ENCODE data around the gene TEP1. TPM values are rescaled to one million over a fixed set of nuclear protein-coding genes. Genes with fewer than 3 reads are reported as not detected.

Gene TEP1
- total RNA-seq, 1 experiment from 2014 or later, result 18.8 TPM

GRCh38 chr14:20381341-20381740, 32.0 kb downstream of the TEP1 start:
- ChIA-PET CTCF (no interaction called here), POLR2A (interaction anchor here (0.5 kb wide), 1 partner anchor 66 kb away, joined by 4 read pairs; no protein-coding TSS in a partner anchor)
- no peaks in the 10 kb centered on the region for H3K9me3 ChIP-seq
- no TSS peak for BruUV-seq (replicated peaks)
- Mint-ChIP-seq H3K4me1 (ENCODE audit: low read depth, unreplicated experiment) (peaks cover 4% of the 10 kb centered on the region), H3K27me3 (ENCODE audit: insufficient read depth, unreplicated experiment) (no peaks in the 10 kb centered on the region), H3K4me3 (ENCODE audit: unreplicated experiment) (no peak overlapping the region), H3K36me3 (ENCODE audit: insufficient read depth, unreplicated experiment) (peaks cover 67% of the 10 kb centered on the region), H3K27ac (ENCODE audit: unreplicated experiment) (no peak overlapping the region), H3K9me3 (ENCODE audit: unreplicated experiment) (no peaks in the 10 kb centered on the region)
- intact Hi-C loops (cut with micrococcal nuclease; ENCODE audit: unreplicated experiment), result no loop called here
- no peak overlapping the region for H3K4me3 ChIP-seq (ENCODE audit: low read depth, low read length)
- TF ChIP-seq CTCF (IDR thresholded peaks at IDR 0.05; ENCODE audit: insufficient read depth in 1 of 2, low read depth in 1 of 2, low read length in 1 of 2, severe bottlenecking in 1 of 2, unreplicated experiment in 1 of 2), result no peak
- peaks cover 5% of the 10 kb centered on the region for H3K4me1 ChIP-seq
- DNase-seq, result no peak
- H3K36me3 ChIP-seq (ENCODE audit: control insufficient read depth, insufficient read depth, low read length), result peaks cover 4% of the 10 kb centered on the region
- no peaks in the 10 kb centered on the region for H3K27me3 ChIP-seq (replicated peaks; ENCODE audit: control insufficient read depth, insufficient read depth, low read length)

GRCh38 chr14:20380681-20381080, 32.6 kb downstream of the TEP1 start:
- peaks cover 11% of the 10 kb centered on the region for H3K4me1 Mint-ChIP-seq (ENCODE audit: low read depth, unreplicated experiment)
- no peak overlapping the region for H3K4me3 Mint-ChIP-seq (ENCODE audit: unreplicated experiment)
- no peak overlapping the region for H3K27ac Mint-ChIP-seq (ENCODE audit: unreplicated experiment)
- ChIA-PET CTCF (no interaction called here), POLR2A (no interaction called here)
- H3K9me3 Mint-ChIP-seq (ENCODE audit: unreplicated experiment), result no peaks in the 10 kb centered on the region
- no peak for DNase-seq
- intact Hi-C loops (cut with micrococcal nuclease; ENCODE audit: unreplicated experiment), result no loop called here
- no TSS peak for BruUV-seq (replicated peaks)
- no peaks in the 10 kb centered on the region for H3K27me3 Mint-ChIP-seq (ENCODE audit: insufficient read depth, unreplicated experiment)
- TF ChIP-seq CTCF (IDR thresholded peaks at IDR 0.05; ENCODE audit: insufficient read depth in 1 of 2, low read depth in 1 of 2, low read length in 1 of 2, severe bottlenecking in 1 of 2, unreplicated experiment in 1 of 2), result no peak
- Histone ChIP-seq H3K36me3 (ENCODE audit: control insufficient read depth, insufficient read depth, low read length) (peaks cover 1% of the 10 kb centered on the region), H3K9me3 (no peaks in the 10 kb centered on the region), H3K4me3 (ENCODE audit: low read depth, low read length) (no peak overlapping the region), H3K27me3 (replicated peaks; ENCODE audit: control insufficient read depth, insufficient read depth, low read length) (no peaks in the 10 kb centered on the region), H3K4me1 (peaks cover 12% of the 10 kb centered on the region)
- peaks cover 68% of the 10 kb centered on the region for H3K36me3 Mint-ChIP-seq (ENCODE audit: insufficient read depth, unreplicated experiment)

GRCh38 chr14:20379743-20380142, 33.6 kb downstream of the TEP1 start:
- no TSS peak for BruUV-seq (replicated peaks)
- H3K4me3 Mint-ChIP-seq (ENCODE audit: unreplicated experiment), result no peak overlapping the region
- no peak overlapping the region for H3K27ac Mint-ChIP-seq (ENCODE audit: unreplicated experiment)
- intact Hi-C loops (cut with micrococcal nuclease; ENCODE audit: unreplicated experiment), result no loop called here
- Histone ChIP-seq H3K9me3 (no peaks in the 10 kb centered on the region), H3K27me3 (replicated peaks; ENCODE audit: control insufficient read depth, insufficient read depth, low read length) (no peaks in the 10 kb centered on the region), H3K4me1 (peaks cover 13% of the 10 kb centered on the region), H3K4me3 (ENCODE audit: low read depth, low read length) (no peak overlapping the region), H3K36me3 (ENCODE audit: control insufficient read depth, insufficient read depth, low read length) (peaks cover 1% of the 10 kb centered on the region)
- H3K4me1 Mint-ChIP-seq (ENCODE audit: low read depth, unreplicated experiment), result peaks cover 14% of the 10 kb centered on the region
- H3K9me3 Mint-ChIP-seq (ENCODE audit: unreplicated experiment), result no peaks in the 10 kb centered on the region
- no peaks in the 10 kb centered on the region for H3K27me3 Mint-ChIP-seq (ENCODE audit: insufficient read depth, unreplicated experiment)
- ChIA-PET POLR2A (no interaction called here), CTCF (no interaction called here)
- DNase-seq, result no peak
- no peak for TF ChIP-seq CTCF (IDR thresholded peaks at IDR 0.05; ENCODE audit: insufficient read depth in 1 of 2, low read depth in 1 of 2, low read length in 1 of 2, severe bottlenecking in 1 of 2, unreplicated experiment in 1 of 2)
- peaks cover 70% of the 10 kb centered on the region for H3K36me3 Mint-ChIP-seq (ENCODE audit: insufficient read depth, unreplicated experiment)
